OCI-LY7 (cell line): ENCODE measurements around the gene ZNF541.

Experiments
- CTCF ChIP-seq: fragments of 200-600 bp; sonication (generic); conservative IDR thresholded peaks from 2 replicates; pipeline ENCODE4 v1.5.1; 2014; ENCODE audit warnings: mild to moderate bottlenecking, antibody characterized with exemption, low read length, moderate library complexity, mixed read lengths
- EZH2phosphoT487 ChIP-seq: fragments of 200-600 bp; sonication (generic); IDR thresholded peaks from 2 replicates; pipeline ENCODE4 v1.6.1; 2018; ENCODE audit warnings: low read depth, borderline replicate concordance, mild to moderate bottlenecking, mixed run types, antibody characterized with exemption, low read length, moderate library complexity, mixed read lengths

- TF ChIP-seq CTCF, result no peak
- no peak for TF ChIP-seq EZH2phosphoT487
Observed at GRCh38 chr19:47581605-47582319, 8.8 kb upstream of the ZNF541 start.
